ENCODE data around the gene LRRC7.

GRCh38 chr1:69787151-69787550, 219.4 kb downstream of the LRRC7 start:
- TF ChIP-seq POLR2A (IDR thresholded peaks at IDR 0.05; ENCODE audit: low read depth, low read length), result no peak
- TF ChIP-seq POLR2AphosphoS5 (IDR thresholded peaks at IDR 0.05; ENCODE audit: low read depth, low read length), result no peak

All from GM12892 (cell line).